Activated naive CD4-positive, alpha-beta T cell treated with anti-CD3 and anti-CD28 coated beads for 36 hours (primary cell): Measurements from ENCODE around the gene SLMAP. TPM values are rescaled to one million over a fixed set of nuclear protein-coding genes. Genes with fewer than 3 reads are reported as not detected.

Experiments
- CTCF ChIA-PET: fragments of 350-600 bp; sonication (Branson Sonifier 250); formaldehyde crosslinking; loops from one replicate; lab custom pipeline; 2021; ENCODE audit warnings: antibody characterized with exemption; lab: Charles Lee
- DNase-seq: peaks from one replicate; pipeline ENCODE4 v3.0.0-alpha.2; 2020
- H3K27ac Mint-ChIP-seq: one replicate; pipeline ENCODE4 v1.8.0; 2021; ENCODE audit warnings: mild to moderate bottlenecking, mixed read lengths
- H3K27me3 Mint-ChIP-seq: one replicate; pipeline ENCODE4 v1.8.0; 2021; ENCODE audit warnings: low read depth, mixed read lengths
- H3K36me3 Mint-ChIP-seq: one replicate; pipeline ENCODE4 v1.8.0; 2021; ENCODE audit warnings: low read depth, mixed read lengths
- H3K4me1 Mint-ChIP-seq: one replicate; pipeline ENCODE4 v1.8.0; 2021; ENCODE audit warnings: low read depth, mixed read lengths
- H3K4me3 Mint-ChIP-seq: one replicate; pipeline ENCODE4 v1.8.0; 2021; ENCODE audit warnings: mild to moderate bottlenecking, moderate library complexity, mixed read lengths
- H3K9me3 Mint-ChIP-seq: one replicate; pipeline ENCODE4 v1.8.0; 2021; ENCODE audit warnings: mixed read lengths
- intact Hi-C: fragments of 100-400 bp; cut with micrococcal nuclease; formaldehyde crosslinking; loops from one replicate; pipeline ENCODE4 v1.15.1; 2023
- total RNA-seq, 2 experiments: library from RNA; stranded (reverse); gene quantifications; one replicate each; pipeline ENCODE4 v1.2.3, GENCODE V29; 2021

The SLMAP gene
- total RNA-seq, 2 experiments from 2014 or later: 35.1 TPM

- no peak overlapping the region for H3K4me3 Mint-ChIP-seq
- CTCF ChIA-PET: interaction anchor here (0.6 kb wide), 1 partner anchor 534 kb away, joined by 3 read pairs; no protein-coding TSS in a partner anchor
- no peak overlapping the region for H3K27ac Mint-ChIP-seq
- intact Hi-C loops: loop anchor here (10.0 kb wide), 1 partner anchor 648 kb away; no protein-coding TSS in a partner anchor
- H3K27me3 Mint-ChIP-seq: no peaks in the 10 kb centered on the region
- no peak for DNase-seq
- H3K4me1 Mint-ChIP-seq: peaks cover 38% of the 10 kb centered on the region
- H3K9me3 Mint-ChIP-seq: no peaks in the 10 kb centered on the region
- H3K36me3 Mint-ChIP-seq: no peaks in the 10 kb centered on the region
These were observed 66.6 kb downstream of the SLMAP start for GRCh38 chr3:57822686-57823085.

GRCh38 chr3:57825116-57825515, 69.0 kb downstream of the SLMAP start:
- H3K4me3 Mint-ChIP-seq: no peak overlapping the region
- CTCF ChIA-PET: interaction anchor here (1.6 kb wide), 1 partner anchor 69 kb away, joined by 4 read pairs; the partner anchor contains the start of gene SLMAP

GRCh38 chr3:57826245-57826951, 70.3 kb downstream of the SLMAP start:
- intact Hi-C loops: loop anchor here (1.0 to 10.0 kb wide), 4 partner anchors 134 to 652 kb away; partner anchors contain the start of gene DENND6A
- Mint-ChIP-seq H3K9me3 (no peaks in the 10 kb centered on the region), H3K4me1 (peaks cover 19% of the 10 kb centered on the region), H3K4me3 (no peak overlapping the region), H3K27ac (no peak overlapping the region), H3K36me3 (peaks cover 2% of the 10 kb centered on the region), H3K27me3 (no peaks in the 10 kb centered on the region)
- no peak for DNase-seq
- CTCF ChIA-PET: interaction anchor here (0.6 to 1.6 kb wide), 6 partner anchors 10 to 830 kb away, joined by 3 to 7 read pairs (median 3); partner anchors contain the start of gene SLMAP

More at GRCh38 chr3:57825116-57825515, 69.0 kb downstream of the SLMAP start:
- intact Hi-C loops: loop anchor here (5.0 to 10.0 kb wide), 2 partner anchors 133 to 650 kb away; partner anchors contain the start of gene DENND6A
- no peaks in the 10 kb centered on the region for H3K9me3 Mint-ChIP-seq
- H3K36me3 Mint-ChIP-seq: no peaks in the 10 kb centered on the region
- H3K27ac Mint-ChIP-seq: no peak overlapping the region
- DNase-seq: no peak
- no peaks in the 10 kb centered on the region for H3K27me3 Mint-ChIP-seq
- H3K4me1 Mint-ChIP-seq: peaks cover 19% of the 10 kb centered on the region

GRCh38 chr3:57826952-57827723, 71.0 kb downstream of the SLMAP start:
- Mint-ChIP-seq H3K4me1 (peaks cover 19% of the 10 kb centered on the region), H3K36me3 (peaks cover 6% of the 10 kb centered on the region), H3K4me3 (no peak overlapping the region), H3K27ac (no peak overlapping the region), H3K27me3 (no peaks in the 10 kb centered on the region), H3K9me3 (no peaks in the 10 kb centered on the region)
- DNase-seq: no peak
- CTCF ChIA-PET: interaction anchor here (1.0 to 1.4 kb wide), 2 partner anchors 10 to 11 kb away, joined by 3 read pairs; no protein-coding TSS in a partner anchor
- intact Hi-C loops: loop anchor here (1.0 to 10.0 kb wide), 4 partner anchors 135 to 652 kb away; partner anchors contain the start of gene DENND6A

GRCh38 chr3:57827757-57828156, 71.6 kb downstream of the SLMAP start:
- intact Hi-C loops: loop anchor here (2.0 to 10.0 kb wide), 3 partner anchors 135 to 653 kb away; partner anchors contain the start of gene DENND6A
- Mint-ChIP-seq H3K4me1 (peaks cover 19% of the 10 kb centered on the region), H3K27ac (no peak overlapping the region), H3K4me3 (no peak overlapping the region), H3K36me3 (peaks cover 9% of the 10 kb centered on the region), H3K9me3 (no peaks in the 10 kb centered on the region), H3K27me3 (no peaks in the 10 kb centered on the region)
- DNase-seq: no peak
- CTCF ChIA-PET: no interaction called here

- no peak overlapping the region for H3K27ac Mint-ChIP-seq
- H3K4me1 Mint-ChIP-seq: no peaks in the 10 kb centered on the region
- CTCF ChIA-PET: interaction anchor here (0.7 to 1.2 kb wide), 2 partner anchors 21 to 53 kb away, joined by 3 read pairs; no protein-coding TSS in a partner anchor
- H3K36me3 Mint-ChIP-seq: peaks cover 12% of the 10 kb centered on the region
- H3K27me3 Mint-ChIP-seq: no peaks in the 10 kb centered on the region
- H3K9me3 Mint-ChIP-seq: no peaks in the 10 kb centered on the region
- no peak for DNase-seq
- no peak overlapping the region for H3K4me3 Mint-ChIP-seq
- intact Hi-C loops: no loop called here
These were observed 76.4 kb downstream of the SLMAP start for GRCh38 chr3:57832486-57832885.

GRCh38 chr3:57832900-57833313, 76.8 kb downstream of the SLMAP start:
- no peak overlapping the region for H3K27ac Mint-ChIP-seq
- CTCF ChIA-PET: interaction anchor here (0.7 to 1.2 kb wide), 2 partner anchors 21 to 53 kb away, joined by 3 read pairs; no protein-coding TSS in a partner anchor
- no peak overlapping the region for H3K4me3 Mint-ChIP-seq
- DNase-seq: no peak
- peaks cover 12% of the 10 kb centered on the region for H3K36me3 Mint-ChIP-seq
- no peaks in the 10 kb centered on the region for H3K4me1 Mint-ChIP-seq
- H3K9me3 Mint-ChIP-seq: no peaks in the 10 kb centered on the region
- intact Hi-C loops: no loop called here
- H3K27me3 Mint-ChIP-seq: no peaks in the 10 kb centered on the region

- Mint-ChIP-seq H3K27me3 (no peaks in the 10 kb centered on the region), H3K27ac (no peak overlapping the region), H3K36me3 (peaks cover 12% of the 10 kb centered on the region), H3K4me1 (no peaks in the 10 kb centered on the region), H3K4me3 (no peak overlapping the region), H3K9me3 (no peaks in the 10 kb centered on the region)
- no peak for DNase-seq
- CTCF ChIA-PET: no interaction called here
- intact Hi-C loops: no loop called here
These were observed 77.7 kb downstream of the SLMAP start for GRCh38 chr3:57833763-57834162.

- H3K27me3 Mint-ChIP-seq: no peaks in the 10 kb centered on the region
- H3K4me3 Mint-ChIP-seq: no peak overlapping the region
- CTCF ChIA-PET: interaction anchor here (0.8 to 1.3 kb wide), 2 partner anchors 11 to 12 kb away, joined by 3 read pairs; no protein-coding TSS in a partner anchor
These were observed 81.6 kb downstream of the SLMAP start for GRCh38 chr3:57837686-57838085.

GRCh38 chr3:57838627-57839026, 82.5 kb downstream of the SLMAP start:
- Mint-ChIP-seq H3K4me3 (no peak overlapping the region), H3K27ac (no peak overlapping the region), H3K4me1 (peaks cover 6% of the 10 kb centered on the region), H3K36me3 (no peaks in the 10 kb centered on the region), H3K27me3 (no peaks in the 10 kb centered on the region), H3K9me3 (no peaks in the 10 kb centered on the region)
- intact Hi-C loops: no loop called here
- CTCF ChIA-PET: interaction anchor here (1.1 to 1.3 kb wide), 2 partner anchors 13 to 14 kb away, joined by 3 read pairs; no protein-coding TSS in a partner anchor
- DNase-seq: no peak

More at GRCh38 chr3:57837686-57838085, 81.6 kb downstream of the SLMAP start:
- Mint-ChIP-seq H3K4me1 (peaks cover 6% of the 10 kb centered on the region), H3K9me3 (no peaks in the 10 kb centered on the region), H3K36me3 (peaks cover 3% of the 10 kb centered on the region), H3K27ac (no peak overlapping the region)
- no peak for DNase-seq
- intact Hi-C loops: no loop called here

GRCh38 chr3:57840473-57840872, 84.4 kb downstream of the SLMAP start:
- no peaks in the 10 kb centered on the region for H3K9me3 Mint-ChIP-seq
- intact Hi-C loops: no loop called here

GRCh38 chr3:57841818-57842217, 85.7 kb downstream of the SLMAP start:
- intact Hi-C loops: no loop called here
- CTCF ChIA-PET: no interaction called here
- Mint-ChIP-seq H3K27ac (no peak overlapping the region), H3K9me3 (no peaks in the 10 kb centered on the region), H3K4me1 (peaks cover 6% of the 10 kb centered on the region), H3K4me3 (no peak overlapping the region), H3K36me3 (peaks cover 2% of the 10 kb centered on the region), H3K27me3 (no peaks in the 10 kb centered on the region)
- DNase-seq: no peak

More at GRCh38 chr3:57840473-57840872, 84.4 kb downstream of the SLMAP start:
- Mint-ChIP-seq H3K4me3 (no peak overlapping the region), H3K36me3 (peaks cover 2% of the 10 kb centered on the region), H3K27ac (no peak overlapping the region), H3K4me1 (peaks cover 6% of the 10 kb centered on the region), H3K27me3 (no peaks in the 10 kb centered on the region)
- no peak for DNase-seq
- CTCF ChIA-PET: interaction anchor here (1.2 kb wide), 1 partner anchor 740 kb away, joined by 3 read pairs; no protein-coding TSS in a partner anchor
